ENCODE data around the gene COL1A2. TPM values are rescaled to one million over a fixed set of nuclear protein-coding genes. Genes with fewer than 3 reads are reported as not detected.

COL1A2 gene
- total RNA-seq, 2 experiments from 2014 or later: 0.28 to 0.33 TPM

- H3K27me3 ChIP-seq (ENCODE audit: control insufficient read depth in 1 of 2, insufficient read depth in 2 of 2, low read length in 2 of 2): peaks cover 0 to 20% of the 10 kb centered on the region in 2 experiments
- no peak overlapping the region for H3K27ac Mint-ChIP-seq
- TF ChIP-seq CTCF (IDR thresholded peaks at IDR 0.05): no peak
- intact Hi-C loops (cut with DNase I, micrococcal nuclease): loop anchor here (5.0 to 10.0 kb wide), 2 partner anchors 1186 to 1258 kb away; no protein-coding TSS in a partner anchor
- no peaks in the 10 kb centered on the region for H3K9me3 ChIP-seq (ENCODE audit: control insufficient read depth in 1 of 2, insufficient read depth in 1 of 2, low read length in 2 of 2)
- H3K4me3 Mint-ChIP-seq: no peak overlapping the region
- H3K4me1 Mint-ChIP-seq (ENCODE audit: low read depth): peaks cover 6% of the 10 kb centered on the region
- no peaks in the 10 kb centered on the region for H3K36me3 Mint-ChIP-seq (ENCODE audit: low read depth)
- no peak overlapping the region for H3K27ac ChIP-seq (ENCODE audit: low read depth in 1 of 2, low read length in 2 of 2)
- ChIA-PET POLR2A (no interaction called here), CTCF (no interaction called here)
- no peaks in the 10 kb centered on the region for H3K36me3 ChIP-seq (ENCODE audit: insufficient read depth, low read length)
- no peak for ATAC-seq (ENCODE audit: poor library complexity)
- no peaks in the 10 kb centered on the region for H3K4me1 ChIP-seq (ENCODE audit: insufficient read depth, low read length)
- peaks cover 26% of the 10 kb centered on the region for H3K27me3 Mint-ChIP-seq
- H3K9me3 Mint-ChIP-seq: no peaks in the 10 kb centered on the region
- no peak for DNase-seq
- no peak overlapping the region for H3K4me3 ChIP-seq (ENCODE audit: low read length)
Measured at GRCh38 chr7:94432817-94433216, 38.1 kb downstream of the COL1A2 start.

- ATAC-seq (ENCODE audit: poor library complexity) (no peak), DNase-seq (no peak)
- Histone ChIP-seq H3K4me1 (ENCODE audit: insufficient read depth, low read length) (no peaks in the 10 kb centered on the region), H3K27ac (ENCODE audit: low read depth in 1 of 2, low read length in 2 of 2) (no peak overlapping the region), H3K4me3 (ENCODE audit: low read length) (no peak overlapping the region), H3K36me3 (ENCODE audit: insufficient read depth, low read length) (no peaks in the 10 kb centered on the region), H3K27me3 (ENCODE audit: control insufficient read depth in 1 of 2, insufficient read depth in 2 of 2, low read length in 2 of 2) (peaks cover 0 to 20% of the 10 kb centered on the region in 2 experiments), H3K9me3 (ENCODE audit: control insufficient read depth in 1 of 2, insufficient read depth in 1 of 2, low read length in 2 of 2) (no peaks in the 10 kb centered on the region)
- POLR2A ChIA-PET: no interaction called here
- Mint-ChIP-seq H3K4me3 (no peak overlapping the region), H3K36me3 (ENCODE audit: low read depth) (no peaks in the 10 kb centered on the region), H3K4me1 (ENCODE audit: low read depth) (peaks cover 6% of the 10 kb centered on the region), H3K27me3 (peaks cover 26% of the 10 kb centered on the region), H3K27ac (no peak overlapping the region), H3K9me3 (no peaks in the 10 kb centered on the region)
- no peak for TF ChIP-seq CTCF (IDR thresholded peaks at IDR 0.05)
- intact Hi-C loops (cut with DNase I, micrococcal nuclease): loop anchor here (5.0 to 10.0 kb wide), 2 partner anchors 1186 to 1258 kb away; no protein-coding TSS in a partner anchor
- CTCF ChIA-PET: no interaction called here
Measured at GRCh38 chr7:94433224-94433623, 38.5 kb downstream of the COL1A2 start.

- Mint-ChIP-seq H3K4me1 (ENCODE audit: low read depth) (peaks cover 6% of the 10 kb centered on the region), H3K27ac (no peak overlapping the region), H3K36me3 (ENCODE audit: low read depth) (no peaks in the 10 kb centered on the region), H3K27me3 (peaks cover 28% of the 10 kb centered on the region), H3K4me3 (no peak overlapping the region), H3K9me3 (no peaks in the 10 kb centered on the region)
- peaks cover 0 to 20% of the 10 kb centered on the region in 2 experiments for H3K27me3 ChIP-seq (ENCODE audit: control insufficient read depth in 1 of 2, insufficient read depth in 2 of 2, low read length in 2 of 2)
- H3K4me3 ChIP-seq (ENCODE audit: low read length): no peak overlapping the region
- ATAC-seq (ENCODE audit: poor library complexity) (no peak), DNase-seq (no peak)
- no peaks in the 10 kb centered on the region for H3K4me1 ChIP-seq (ENCODE audit: insufficient read depth, low read length)
- no peak overlapping the region for H3K27ac ChIP-seq (ENCODE audit: low read depth in 1 of 2, low read length in 2 of 2)
- no peak for TF ChIP-seq CTCF (IDR thresholded peaks at IDR 0.05)
- H3K36me3 ChIP-seq (ENCODE audit: insufficient read depth, low read length): no peaks in the 10 kb centered on the region
- CTCF ChIA-PET: no interaction called here
- H3K9me3 ChIP-seq (ENCODE audit: control insufficient read depth in 1 of 2, insufficient read depth in 1 of 2, low read length in 2 of 2): no peaks in the 10 kb centered on the region
- intact Hi-C loops (cut with DNase I, micrococcal nuclease): loop anchor here (5.0 to 10.0 kb wide), 2 partner anchors 1187 to 1259 kb away; no protein-coding TSS in a partner anchor
- POLR2A ChIA-PET: no interaction called here
Measured at GRCh38 chr7:94434042-94434441, 39.3 kb downstream of the COL1A2 start.

Data from CD4-positive, alpha-beta T cell (primary cell).